HepG2 (cell line): ENCODE results near the gene KLHDC1. TPM values are rescaled to one million over a fixed set of nuclear protein-coding genes. Genes with fewer than 3 reads are reported as not detected.

Experiments used
- ARNT2 ChIP-seq: sonication (generic); formaldehyde crosslinking; IDR thresholded peaks from 2 replicates; pipeline ENCODE4 v1.8.0; 2022; ENCODE audit warnings: mild to moderate bottlenecking, low read depth, missing genetic modification reagents, moderate library complexity
- CEBPB ChIP-seq: IDR thresholded peaks from 2 replicates; pipeline ENCODE4 v1.6.1; 2011; ENCODE audit warnings: low read depth, low read length, improper control_type of control experiment, borderline replicate concordance
- ERF ChIP-seq: IDR thresholded peaks from 2 replicates; pipeline ENCODE4 v1.6.1; 2018; ENCODE audit warnings: missing biosample characterization, missing genetic modification reagents
- HMGXB4 ChIP-seq, 2 experiments: sonication (generic) in 1 of 2; formaldehyde crosslinking in 1 of 2; IDR thresholded peaks; 2 replicates each; pipeline versions ENCODE4 v1.4.0 to v1.6.1; 2018 to 2020; ENCODE audit warnings: missing genetic modification reagents in 2 of 2, borderline replicate concordance in 1 of 2, low read depth in 1 of 2, mild to moderate bottlenecking in 1 of 2, missing biosample characterization in 1 of 2
- RERE ChIP-seq: IDR thresholded peaks from 2 replicates; pipeline ENCODE4 v1.6.1; 2016; ENCODE audit warnings: low read depth, missing genetic modification reagents, missing compliant biosample characterization
- SNRNP70 ChIP-seq: fragments of 200-400 bp; formaldehyde crosslinking; IDR thresholded peaks from 2 replicates; pipeline ENCODE4 v1.6.1; 2017; ENCODE audit warnings: mild to moderate bottlenecking, low read depth, low read length, moderate library complexity
- TBX2 ChIP-seq: sonication (generic); formaldehyde crosslinking; IDR thresholded peaks from 2 replicates; pipeline ENCODE4 v1.5.0; 2020; ENCODE audit warnings: missing genetic modification reagents, mild to moderate bottlenecking, borderline replicate concordance
- TEAD3 ChIP-seq: optimal IDR thresholded peaks from 2 replicates; pipeline ENCODE3; 2016; ENCODE audit warnings: borderline replicate concordance
- ZEB1 ChIP-seq: IDR thresholded peaks from 2 replicates; pipeline ENCODE4 v1.6.1; 2012; ENCODE audit warnings: mild to moderate bottlenecking, low read depth, inconsistent platforms; ENCODE audit not compliant: insufficient replicate concordance
- ZFY ChIP-seq: sonication (generic); formaldehyde crosslinking; IDR thresholded peaks from 2 replicates; pipeline ENCODE4 v1.4.0; 2020; ENCODE audit warnings: missing genetic modification reagents
- ZNF121 ChIP-seq: sonication (generic); formaldehyde crosslinking; IDR thresholded peaks from 2 replicates; pipeline ENCODE4 v1.5.0; 2020; ENCODE audit warnings: mild to moderate bottlenecking, missing genetic modification reagents
- ZNF264 ChIP-seq: sonication (generic); formaldehyde crosslinking; IDR thresholded peaks from 2 replicates; pipeline ENCODE4 v1.4.0; 2020; ENCODE audit warnings: missing genetic modification reagents
- ZNF510 ChIP-seq: sonication (generic); formaldehyde crosslinking; IDR thresholded peaks from 2 replicates; pipeline ENCODE4 v1.4.0; 2020; ENCODE audit warnings: low read depth, mild to moderate bottlenecking, missing genetic modification reagents
- ZNF792 ChIP-seq: IDR thresholded peaks from 2 replicates; pipeline ENCODE4 v1.6.1; 2016
- ZSCAN31 ChIP-seq: sonication (generic); formaldehyde crosslinking; IDR thresholded peaks from 2 replicates; pipeline ENCODE4 v1.5.0; 2020; ENCODE audit warnings: low read depth, mild to moderate bottlenecking, missing genetic modification reagents
- polyA plus RNA-seq, 8 experiments: library from polyadenylated mRNA; depleted of rRNA in 3 of 8; stranded (reverse) in 7 of 8; unstranded in 1 of 8; fragments of >200 nt; fragmentation: Illumina TruSeq in 4 of 8; extraction: Trizol in 4 of 8; gene quantifications; 2 replicates each; pipeline versions ENCODE4 v1.2.1 to v1.2.3, GENCODE V29; 2011 to 2016; ENCODE audit warnings: low read depth in 4 of 8, missing spikeins in 1 of 8, mixed read lengths in 1 of 8; ENCODE audit not compliant: insufficient read depth in 1 of 8
- total RNA-seq, 5 experiments: library from RNA; depleted of rRNA; stranded (reverse); fragments of >200 nt; fragmentation: Illumina TruSeq; extraction: Trizol; gene quantifications; 2 replicates each; pipeline ENCODE4 v1.2.3, GENCODE V29; 2016; ENCODE audit warnings: low read depth in 1 of 5
- TF ChIP-seq, protein P1 (sequence below): sonication (generic); formaldehyde crosslinking; IDR thresholded peaks from 2 replicates; pipeline ENCODE4 v1.4.0; 2020; ENCODE audit warnings: missing genetic modification reagents
- TF ChIP-seq, protein P2 (sequence below): sonication (generic); formaldehyde crosslinking; IDR thresholded peaks from 2 replicates; pipeline ENCODE4 v1.4.0; 2020; ENCODE audit warnings: missing genetic modification reagents, borderline replicate concordance

Gene KLHDC1
- total and polyA plus RNA-seq, 2 of the 13 experiments (the other 11 are each of a cell fraction or from before 2014, with no cell fraction given), result 0.11 TPM; not detected in 1

DNA sequence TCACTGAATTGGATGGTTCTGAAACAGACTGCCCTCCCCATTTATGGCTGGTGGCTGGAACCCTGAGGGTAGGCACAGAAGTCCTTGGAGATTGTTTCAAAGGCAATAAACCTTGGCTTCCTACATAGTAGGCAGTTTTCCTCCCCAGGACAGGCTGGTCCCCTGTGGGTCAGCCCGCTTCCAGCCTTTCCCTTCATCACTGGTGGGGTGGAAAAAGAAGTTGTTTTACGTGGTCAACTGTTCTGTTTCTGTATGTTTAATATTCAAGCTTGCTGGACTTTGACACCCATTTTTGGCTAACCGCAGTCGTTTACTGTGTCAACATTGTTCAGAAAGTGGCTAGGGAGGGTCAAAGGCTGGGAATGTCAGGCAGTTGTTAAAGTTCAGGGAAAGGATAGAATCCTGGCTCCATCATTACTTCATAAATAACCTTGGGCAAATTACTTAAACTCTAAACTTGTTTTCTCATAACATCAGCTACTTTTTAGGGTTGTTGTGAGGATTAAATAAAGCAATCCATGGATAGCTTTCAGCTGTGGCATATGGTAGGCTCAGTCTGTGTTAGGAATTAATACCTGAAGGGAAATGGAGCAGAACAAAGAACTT, 77.4 kb downstream of the KLHDC1 start (continued):
- peak; percentile 80; the same call in 1 of the 2 replicates for TF ChIP-seq ZNF510 (CRISPR knock-in tag)
- TF ChIP-seq HMGXB4 (CRISPR knock-in tag; IDR thresholded peaks at IDR 0.05; ENCODE audit: borderline replicate concordance in 1 of 2, low read depth in 1 of 2), result peak; percentile 67; a peak in 2 of 4 replicates
- TF ChIP-seq TBX2, result peak; percentile 90
- TF ChIP-seq ZNF121 (CRISPR knock-in tag), result no peak
- TF ChIP-seq ERF (CRISPR knock-in tag), result no peak; the same call in 1 of the 2 replicates
- TF ChIP-seq ZNF792 (CRISPR knock-in tag), result peak; percentile 57; the same call in 1 of the 2 replicates
- peak; percentile 55; the same call in 1 of the 2 replicates for TF ChIP-seq ARNT2
- TF ChIP-seq ZNF264 (CRISPR knock-in tag), result peak; percentile 28; the same call in 1 of the 2 replicates
- no peak for TF ChIP-seq SNRNP70
- TF ChIP-seq CEBPB, result peak; percentile 25; the same call in 1 of the 2 replicates
- peak; percentile 82; the same call in 1 of the 2 replicates for TF ChIP-seq RERE (CRISPR knock-in tag)
- TF ChIP-seq, protein P1, sequence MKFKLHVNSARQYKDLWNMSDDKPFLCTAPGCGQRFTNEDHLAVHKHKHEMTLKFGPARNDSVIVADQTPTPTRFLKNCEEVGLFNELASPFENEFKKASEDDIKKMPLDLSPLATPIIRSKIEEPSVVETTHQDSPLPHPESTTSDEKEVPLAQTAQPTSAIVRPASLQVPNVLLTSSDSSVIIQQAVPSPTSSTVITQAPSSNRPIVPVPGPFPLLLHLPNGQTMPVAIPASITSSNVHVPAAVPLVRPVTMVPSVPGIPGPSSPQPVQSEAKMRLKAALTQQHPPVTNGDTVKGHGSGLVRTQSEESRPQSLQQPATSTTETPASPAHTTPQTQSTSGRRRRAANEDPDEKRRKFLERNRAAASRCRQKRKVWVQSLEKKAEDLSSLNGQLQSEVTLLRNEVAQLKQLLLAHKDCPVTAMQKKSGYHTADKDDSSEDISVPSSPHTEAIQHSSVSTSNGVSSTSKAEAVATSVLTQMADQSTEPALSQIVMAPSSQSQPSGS (CRISPR knock-in tag), result peak; percentile 63; the same call in 1 of the 2 replicates
- peak; percentile 24 for TF ChIP-seq ZEB1
- TF ChIP-seq, protein P2, sequence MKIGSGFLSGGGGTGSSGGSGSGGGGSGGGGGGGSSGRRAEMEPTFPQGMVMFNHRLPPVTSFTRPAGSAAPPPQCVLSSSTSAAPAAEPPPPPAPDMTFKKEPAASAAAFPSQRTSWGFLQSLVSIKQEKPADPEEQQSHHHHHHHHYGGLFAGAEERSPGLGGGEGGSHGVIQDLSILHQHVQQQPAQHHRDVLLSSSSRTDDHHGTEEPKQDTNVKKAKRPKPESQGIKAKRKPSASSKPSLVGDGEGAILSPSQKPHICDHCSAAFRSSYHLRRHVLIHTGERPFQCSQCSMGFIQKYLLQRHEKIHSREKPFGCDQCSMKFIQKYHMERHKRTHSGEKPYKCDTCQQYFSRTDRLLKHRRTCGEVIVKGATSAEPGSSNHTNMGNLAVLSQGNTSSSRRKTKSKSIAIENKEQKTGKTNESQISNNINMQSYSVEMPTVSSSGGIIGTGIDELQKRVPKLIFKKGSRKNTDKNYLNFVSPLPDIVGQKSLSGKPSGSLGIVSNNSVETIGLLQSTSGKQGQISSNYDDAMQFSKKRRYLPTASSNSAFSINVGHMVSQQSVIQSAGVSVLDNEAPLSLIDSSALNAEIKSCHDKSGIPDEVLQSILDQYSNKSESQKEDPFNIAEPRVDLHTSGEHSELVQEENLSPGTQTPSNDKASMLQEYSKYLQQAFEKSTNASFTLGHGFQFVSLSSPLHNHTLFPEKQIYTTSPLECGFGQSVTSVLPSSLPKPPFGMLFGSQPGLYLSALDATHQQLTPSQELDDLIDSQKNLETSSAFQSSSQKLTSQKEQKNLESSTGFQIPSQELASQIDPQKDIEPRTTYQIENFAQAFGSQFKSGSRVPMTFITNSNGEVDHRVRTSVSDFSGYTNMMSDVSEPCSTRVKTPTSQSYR (CRISPR knock-in tag), result peak; percentile 21; the same call in 1 of the 2 replicates
- TF ChIP-seq ZSCAN31, result peak; percentile 63; the same call in 1 of the 2 replicates
- 0 out of 2 replicates have a peak, but pooled peaks have one; percentile 34 for TF ChIP-seq ZFY
- peak; percentile 93 for TF ChIP-seq TEAD3
